GM13976 (cell line): ENCODE results near the gene SLC35C1.

Source experiments
- DNase-seq: peaks from one replicate; pipeline ENCODE4 v3.0.0; 2012; ENCODE audit warnings: low spot score
- in situ Hi-C: fragments of 300-500 bp; cut with MboI; formaldehyde crosslinking; loops from one replicate; pipeline ENCODE4 v1.12.0; 2022; ENCODE audit warnings: low sequenced_read_pairs, mixed read lengths, inconsistent platforms; ENCODE audit not compliant: unreplicated experiment
- TF ChIP-seq, protein P1 (sequence below): IDR thresholded peaks from 2 replicates; pipeline ENCODE4 v1.5.1; 2012; ENCODE audit warnings: borderline replicate concordance, mild to moderate bottlenecking; ENCODE audit not compliant: insufficient read depth; ENCODE audit errors: extremely low read depth, missing control alignments, control extremely low read depth

Gene SLC35C1

DNA sequence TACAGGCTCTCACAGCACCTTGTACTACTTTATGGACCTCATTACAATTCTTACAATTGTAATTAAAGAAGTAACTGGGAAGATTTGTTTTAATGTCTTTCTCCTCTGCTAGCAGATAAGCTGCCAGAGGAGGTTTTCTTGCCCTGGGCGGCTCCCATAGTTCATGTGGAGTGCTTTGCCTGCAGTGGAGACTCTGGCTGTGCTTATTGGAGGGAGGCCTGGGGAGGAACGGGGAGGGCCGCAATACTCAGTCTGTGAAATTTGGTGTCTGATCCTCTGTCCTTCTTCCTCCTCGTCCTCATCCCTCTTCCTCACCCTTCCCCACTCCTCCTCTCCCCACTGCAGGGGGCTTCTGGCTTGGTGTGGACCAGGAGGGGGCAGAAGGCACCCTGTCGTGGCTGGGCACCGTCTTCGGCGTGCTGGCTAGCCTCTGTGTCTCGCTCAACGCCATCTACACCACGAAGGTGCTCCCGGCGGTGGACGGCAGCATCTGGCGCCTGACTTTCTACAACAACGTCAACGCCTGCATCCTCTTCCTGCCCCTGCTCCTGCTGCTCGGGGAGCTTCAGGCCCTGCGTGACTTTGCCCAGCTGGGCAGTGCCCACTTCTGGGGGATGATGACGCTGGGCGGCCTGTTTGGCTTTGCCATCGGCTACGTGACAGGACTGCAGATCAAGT lies 5.6 kb downstream of the SLC35C1 start:
- TF ChIP-seq, protein P1, sequence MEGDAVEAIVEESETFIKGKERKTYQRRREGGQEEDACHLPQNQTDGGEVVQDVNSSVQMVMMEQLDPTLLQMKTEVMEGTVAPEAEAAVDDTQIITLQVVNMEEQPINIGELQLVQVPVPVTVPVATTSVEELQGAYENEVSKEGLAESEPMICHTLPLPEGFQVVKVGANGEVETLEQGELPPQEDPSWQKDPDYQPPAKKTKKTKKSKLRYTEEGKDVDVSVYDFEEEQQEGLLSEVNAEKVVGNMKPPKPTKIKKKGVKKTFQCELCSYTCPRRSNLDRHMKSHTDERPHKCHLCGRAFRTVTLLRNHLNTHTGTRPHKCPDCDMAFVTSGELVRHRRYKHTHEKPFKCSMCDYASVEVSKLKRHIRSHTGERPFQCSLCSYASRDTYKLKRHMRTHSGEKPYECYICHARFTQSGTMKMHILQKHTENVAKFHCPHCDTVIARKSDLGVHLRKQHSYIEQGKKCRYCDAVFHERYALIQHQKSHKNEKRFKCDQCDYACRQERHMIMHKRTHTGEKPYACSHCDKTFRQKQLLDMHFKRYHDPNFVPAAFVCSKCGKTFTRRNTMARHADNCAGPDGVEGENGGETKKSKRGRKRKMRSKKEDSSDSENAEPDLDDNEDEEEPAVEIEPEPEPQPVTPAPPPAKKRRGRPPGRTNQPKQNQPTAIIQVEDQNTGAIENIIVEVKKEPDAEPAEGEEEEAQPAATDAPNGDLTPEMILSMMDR, result no peak
- in situ Hi-C loops, result no loop called here
- no peak for DNase-seq

DNA sequence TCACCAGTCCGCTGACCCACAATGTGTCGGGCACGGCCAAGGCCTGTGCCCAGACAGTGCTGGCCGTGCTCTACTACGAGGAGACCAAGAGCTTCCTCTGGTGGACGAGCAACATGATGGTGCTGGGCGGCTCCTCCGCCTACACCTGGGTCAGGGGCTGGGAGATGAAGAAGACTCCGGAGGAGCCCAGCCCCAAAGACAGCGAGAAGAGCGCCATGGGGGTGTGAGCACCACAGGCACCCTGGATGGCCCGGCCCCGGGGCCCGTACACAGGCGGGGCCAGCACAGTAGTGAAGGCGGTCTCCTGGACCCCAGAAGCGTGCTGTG lies 6.1 kb downstream of the SLC35C1 start:
- TF ChIP-seq, protein P1, result no peak
- DNase-seq, result no peak
- in situ Hi-C loops, result no loop called here

DNA sequence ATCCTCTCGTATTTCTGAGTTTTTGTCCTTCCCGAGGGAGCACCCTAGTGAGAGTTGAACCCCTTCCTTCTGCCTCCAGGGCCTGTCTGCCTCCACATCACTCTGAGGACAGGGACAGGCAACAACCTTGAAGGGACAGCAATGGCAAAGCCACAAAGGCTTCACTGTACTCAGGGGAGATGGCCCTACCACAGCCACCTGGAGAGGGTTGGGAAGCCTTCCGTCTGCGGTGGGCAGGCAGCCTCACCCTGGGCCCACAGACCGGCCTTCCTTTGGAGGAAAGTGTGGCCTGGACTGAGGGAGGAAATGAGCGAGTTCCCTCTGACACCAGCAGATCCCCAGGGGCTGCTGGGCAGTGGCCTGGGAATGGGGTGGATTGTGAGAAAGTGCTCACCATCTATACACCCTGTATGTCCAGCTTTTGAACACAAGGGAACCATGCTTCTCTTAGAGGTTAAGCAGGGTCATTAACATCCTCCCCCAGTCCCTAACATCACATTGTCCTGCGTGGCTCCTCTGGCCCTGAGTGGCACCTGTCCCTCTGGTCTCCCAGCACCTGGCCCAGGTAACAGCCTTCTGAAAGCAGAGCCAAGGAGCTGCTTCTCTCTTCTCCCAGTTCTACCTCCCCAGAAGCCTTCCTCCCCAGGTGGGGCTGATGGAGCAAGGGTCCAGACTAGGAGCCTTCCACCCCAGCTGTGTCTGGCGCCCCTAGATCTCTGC lies 6.8 kb downstream of the SLC35C1 start:
- TF ChIP-seq, protein P1, result no peak
- in situ Hi-C loops, result no loop called here
- no peak for DNase-seq

DNA sequence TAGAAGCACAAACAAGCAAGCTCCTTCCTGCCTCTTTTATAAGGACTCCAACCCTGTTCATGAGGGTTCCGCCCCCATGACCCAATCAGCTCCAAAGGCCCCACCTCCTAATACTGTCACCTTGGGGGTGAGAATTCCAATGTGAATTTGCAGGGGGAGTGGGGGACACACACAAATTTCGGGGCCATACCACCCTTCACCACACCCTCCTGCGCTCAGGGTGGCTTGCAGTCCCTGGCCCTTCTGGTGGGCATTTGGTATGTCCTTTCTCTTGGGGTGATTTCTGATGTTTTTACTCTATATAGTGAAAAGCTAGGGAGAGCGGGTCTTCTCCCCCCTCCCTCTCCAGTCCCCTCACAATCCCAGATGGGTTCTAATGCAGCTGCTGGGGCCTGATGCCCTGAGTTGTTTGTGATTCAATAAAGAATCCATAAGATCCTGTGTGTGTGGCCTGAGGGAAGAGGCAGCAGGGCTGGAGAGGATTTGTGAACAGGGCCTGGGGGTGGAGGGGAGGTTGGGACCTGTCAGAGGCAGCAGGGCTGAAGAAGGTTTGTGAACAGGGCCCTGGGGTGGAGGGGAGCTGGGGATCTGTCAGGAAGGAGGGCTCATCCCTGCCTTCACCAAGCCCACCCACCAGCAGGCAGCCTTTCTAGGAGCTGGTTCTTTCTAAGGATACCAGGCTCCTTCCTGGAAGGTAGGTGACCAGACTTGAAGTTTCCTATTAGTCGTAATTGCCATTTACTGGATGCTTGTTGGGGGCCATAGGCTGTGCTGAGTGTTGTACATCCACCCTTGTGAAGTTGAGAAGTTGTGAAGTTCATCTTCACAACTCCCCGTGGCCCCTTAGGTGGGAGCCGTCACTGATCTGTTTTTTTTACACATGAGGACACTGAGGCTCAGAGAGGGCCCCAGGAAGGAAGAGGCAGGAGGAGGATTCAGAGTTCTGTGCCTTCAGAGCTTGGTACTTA lies 7.9 kb downstream of the SLC35C1 start:
- no peak for DNase-seq
- TF ChIP-seq, protein P1, result no peak
- in situ Hi-C loops, result no loop called here

DNA sequence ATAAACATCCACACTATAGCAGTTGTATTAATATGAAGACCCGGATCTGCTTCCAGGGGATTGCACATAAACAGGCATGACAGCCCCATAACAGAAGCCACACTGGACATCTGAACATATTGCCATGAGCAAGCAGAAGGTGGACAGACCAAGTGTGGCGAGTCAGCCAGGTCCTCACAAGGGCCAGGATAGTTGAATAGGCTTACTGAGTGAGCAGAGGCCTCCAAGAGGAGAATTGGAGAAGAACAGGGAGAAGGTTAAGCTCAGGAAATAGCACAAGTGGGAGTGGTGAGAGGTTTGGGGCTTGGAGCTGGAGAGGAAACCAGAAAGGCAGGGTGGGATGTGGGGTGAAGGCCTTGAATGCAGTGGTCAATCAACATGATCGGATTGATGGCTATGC lies 10.8 kb downstream of the SLC35C1 start:
- TF ChIP-seq, protein P1, result no peak
- DNase-seq, result no peak
- in situ Hi-C loops, result no loop called here

DNA sequence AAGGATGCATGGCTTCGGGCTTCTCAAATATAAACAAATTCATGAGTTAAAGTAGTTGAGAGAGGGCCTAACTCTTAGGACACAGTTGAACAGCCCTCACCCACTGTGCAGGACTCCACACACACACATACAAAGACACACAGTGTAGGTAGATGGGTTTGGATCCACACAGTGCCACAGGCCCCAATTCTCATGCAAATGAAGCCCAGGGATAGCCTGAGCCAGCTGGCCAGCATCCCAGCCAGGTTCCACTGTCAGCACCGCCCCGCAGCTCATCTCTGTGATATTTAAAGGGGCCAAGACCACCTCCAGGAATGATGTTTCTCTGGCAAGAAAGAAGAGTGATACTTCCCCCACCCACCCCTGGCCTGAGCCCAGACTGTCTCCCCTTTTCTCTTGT lies 11.7 kb downstream of the SLC35C1 start:
- in situ Hi-C loops, result no loop called here
- DNase-seq, result no peak

More for the DNA sequence above, 11.7 kb downstream of the SLC35C1 start:
- TF ChIP-seq, protein P1, result no peak
